Colon (tissue), 2 donors: ENCODE data around the gene EMP2.
"Not testable (repeated sequence)": the region's sequence is repeated elsewhere in the genome, so short reads cannot be mapped to it uniquely, and the experiment has no call there.

Source experiments
- FAIRE-seq: peaks from 2 replicates; lab custom pipeline; 2012; peaks lifted over from hg19 to GRCh38; lab: Jason Lieb, UNC
- donor health status: control.
- donor health status: control.

The EMP2 gene, protein sequence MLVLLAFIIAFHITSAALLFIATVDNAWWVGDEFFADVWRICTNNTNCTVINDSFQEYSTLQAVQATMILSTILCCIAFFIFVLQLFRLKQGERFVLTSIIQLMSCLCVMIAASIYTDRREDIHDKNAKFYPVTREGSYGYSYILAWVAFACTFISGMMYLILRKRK

DNA sequence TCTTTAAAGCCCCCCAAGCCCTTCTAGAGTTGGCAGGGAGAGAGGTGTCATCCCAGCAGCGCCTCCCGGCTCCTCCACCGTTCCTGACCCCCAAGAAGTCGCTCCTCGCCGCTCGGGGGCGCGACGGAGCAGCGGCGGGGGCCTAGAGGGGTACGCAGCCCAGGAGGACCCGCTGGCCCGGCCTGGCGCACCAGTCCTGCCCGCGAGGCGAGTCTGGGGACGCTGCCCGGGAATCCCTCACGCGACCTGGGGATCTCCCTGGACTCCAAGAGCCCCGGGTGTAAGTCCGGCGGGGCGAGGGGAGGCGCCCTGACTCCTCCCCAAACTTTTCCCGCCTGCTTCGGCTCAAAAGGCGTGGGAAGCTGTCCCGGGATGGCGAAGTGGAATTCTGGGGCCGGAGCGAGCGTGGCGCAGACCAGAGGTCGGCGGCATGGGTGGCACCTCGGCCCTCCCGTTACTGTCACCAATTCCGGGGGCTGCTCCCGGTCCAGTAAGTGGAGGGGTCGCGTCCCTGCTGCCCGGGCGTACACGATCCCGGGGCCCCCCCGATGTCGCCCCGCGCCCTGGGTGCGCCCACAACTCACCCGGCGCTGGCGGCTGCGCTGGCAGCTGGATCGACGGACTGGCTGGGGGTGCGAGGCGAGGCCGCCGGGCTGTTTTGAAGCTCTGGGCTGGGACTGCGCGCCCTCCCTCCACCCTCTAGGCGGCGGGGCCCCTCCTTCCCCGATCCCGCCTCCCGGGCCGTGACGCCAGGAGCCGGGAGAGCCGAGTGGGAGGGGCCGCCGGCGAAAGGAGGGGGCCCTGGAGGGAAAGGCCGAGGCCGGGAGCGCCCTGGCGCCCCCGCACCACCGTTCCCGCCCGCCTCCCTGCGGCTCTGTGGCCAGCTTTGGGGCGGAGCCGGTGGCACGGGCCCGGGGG lies at the start of gene EMP2:
Gene EMP2, minus strand, starts transcription at position 634 of the 918 bp plus-strand sequence. CDS start 32,981 bp downstream, outside the sequence.
- no peak for FAIRE-seq

DNA sequence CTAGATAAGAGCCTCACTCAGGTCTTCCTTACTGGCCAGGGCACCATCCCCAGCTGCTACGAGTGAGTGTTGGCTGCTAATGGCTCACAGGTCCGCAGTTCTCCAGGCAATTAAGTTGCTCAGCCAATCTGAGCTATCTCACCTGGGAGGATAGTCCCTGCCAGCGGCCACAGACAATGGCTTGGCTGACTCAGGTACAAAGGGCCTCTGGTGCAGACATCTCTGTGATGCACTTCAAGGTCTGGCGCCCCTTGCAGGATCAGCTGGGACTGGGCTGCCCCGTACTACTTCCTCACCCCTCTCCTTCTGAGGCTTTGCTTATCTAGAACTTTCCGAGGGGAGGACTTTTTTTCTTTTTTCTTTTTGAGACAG lies 49.2 kb upstream of the EMP2 start:
- no peak for FAIRE-seq

DNA sequence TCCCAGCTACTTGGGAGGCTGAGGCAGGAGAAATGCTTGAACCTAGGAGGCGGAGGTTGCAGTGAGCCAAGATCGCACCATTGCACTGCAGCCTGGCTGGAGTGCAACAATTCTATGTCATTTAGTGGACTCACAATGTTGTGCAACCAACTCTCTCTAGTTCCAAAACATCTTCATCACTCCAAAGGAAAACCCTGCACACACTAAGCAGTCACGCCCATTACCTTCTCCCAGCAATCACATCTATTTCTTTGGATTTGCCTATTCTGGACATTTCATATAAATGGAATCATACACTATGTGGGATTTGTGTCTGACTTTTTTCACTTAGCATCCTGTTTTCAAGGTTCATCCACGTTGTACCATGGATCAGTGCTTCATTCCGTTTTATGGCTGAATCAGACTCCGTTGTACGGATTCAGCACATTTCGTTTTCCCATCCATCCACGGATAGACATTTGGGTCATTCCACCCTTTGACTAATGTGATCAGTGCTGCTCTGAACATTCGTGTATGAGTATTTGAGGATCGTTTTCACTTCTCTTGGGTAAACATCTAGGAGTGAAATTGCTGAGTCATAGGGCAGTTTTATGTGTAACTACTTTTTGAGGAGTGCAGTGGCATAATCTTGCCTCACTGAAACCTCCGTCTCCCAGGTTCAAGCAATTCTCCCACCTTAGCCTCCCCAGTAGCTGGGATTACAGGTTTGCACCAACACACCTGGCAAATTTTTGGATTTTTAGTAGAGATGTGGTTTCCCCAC lies 45.4 kb upstream of the EMP2 start:
- FAIRE-seq: no peak

DNA sequence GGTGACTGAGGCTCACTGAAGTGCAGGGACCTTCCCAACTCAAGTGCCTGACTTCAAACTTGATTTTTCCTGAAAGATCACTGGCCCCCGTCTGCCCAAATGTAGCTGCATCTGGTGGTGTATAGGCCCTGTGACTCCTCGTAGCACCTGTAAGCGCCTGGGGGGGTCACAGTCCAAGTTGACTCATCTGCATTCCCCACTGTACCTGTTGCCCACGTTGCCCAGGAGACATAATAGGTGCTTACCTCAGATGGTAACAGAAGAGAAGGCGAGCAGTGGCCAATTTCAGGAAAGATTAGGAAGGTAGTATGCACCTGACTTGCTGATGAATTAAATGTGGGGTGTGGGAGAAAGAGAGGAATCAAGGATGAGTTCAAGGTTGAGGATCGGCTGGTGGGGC lies 44.1 kb upstream of the EMP2 start:
- no peak for FAIRE-seq

DNA sequence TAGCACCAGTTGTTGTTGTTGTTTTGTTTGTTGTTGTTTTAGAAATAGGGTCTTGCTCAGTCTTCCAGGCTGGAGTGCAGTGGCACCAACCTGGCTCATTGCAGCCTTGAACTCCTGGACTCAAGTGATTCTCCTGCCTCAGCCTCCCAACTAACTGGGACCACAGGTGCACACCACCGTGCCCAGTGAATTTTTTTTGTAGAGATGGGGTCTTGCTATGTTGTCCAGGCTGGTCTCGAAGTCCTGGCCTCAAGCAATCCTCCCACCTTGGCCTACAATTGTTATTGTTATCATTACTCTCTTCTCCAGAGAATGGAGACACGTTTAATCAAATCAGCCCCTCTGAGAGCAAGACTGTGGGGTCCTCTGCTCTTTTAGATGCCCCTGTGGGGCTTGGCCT lies 42.7 kb upstream of the EMP2 start:
- FAIRE-seq: no peak

DNA sequence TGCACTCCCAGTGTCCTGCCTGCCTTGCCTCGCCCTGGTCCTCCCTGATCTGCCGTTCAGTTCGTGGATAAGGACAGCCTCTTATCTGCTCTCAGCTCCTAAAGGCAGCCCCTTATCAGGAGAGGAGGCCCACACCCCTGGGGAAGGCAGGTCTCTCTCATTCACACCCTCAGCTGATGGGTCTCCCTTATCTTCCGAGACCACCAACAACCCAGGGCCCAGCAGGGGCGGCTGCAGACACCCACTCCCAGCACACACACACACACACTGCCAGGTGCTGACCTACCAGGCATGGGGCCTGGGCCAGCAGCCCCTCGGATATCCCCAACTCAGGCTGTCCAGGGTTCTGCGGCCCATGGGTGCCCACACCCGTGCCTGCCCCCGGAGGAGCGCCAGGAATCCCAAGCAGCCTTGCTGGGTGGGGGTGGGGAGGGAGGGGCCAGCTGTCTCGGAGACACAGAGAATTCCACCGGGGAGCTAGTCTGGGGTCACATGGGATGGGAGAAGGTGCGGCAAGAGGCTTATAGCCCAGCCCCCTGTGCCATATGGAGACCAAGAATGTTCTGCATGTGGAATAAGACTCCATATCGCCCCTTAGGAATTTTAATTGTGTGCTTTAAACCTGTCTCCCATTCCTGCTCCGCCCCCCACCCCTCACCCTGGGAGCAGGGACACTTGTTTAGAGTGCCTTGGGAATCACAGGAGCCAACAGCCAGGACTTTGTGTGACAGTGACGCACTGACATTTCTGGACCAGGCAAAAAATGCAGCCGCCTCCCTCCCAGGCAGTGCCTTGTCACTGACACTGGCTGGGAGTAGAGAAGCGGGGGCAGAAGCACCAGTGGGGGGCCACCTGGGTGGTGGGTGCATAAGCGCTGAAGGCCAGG lies 41.9 kb upstream of the EMP2 start:
- FAIRE-seq: no peak

DNA sequence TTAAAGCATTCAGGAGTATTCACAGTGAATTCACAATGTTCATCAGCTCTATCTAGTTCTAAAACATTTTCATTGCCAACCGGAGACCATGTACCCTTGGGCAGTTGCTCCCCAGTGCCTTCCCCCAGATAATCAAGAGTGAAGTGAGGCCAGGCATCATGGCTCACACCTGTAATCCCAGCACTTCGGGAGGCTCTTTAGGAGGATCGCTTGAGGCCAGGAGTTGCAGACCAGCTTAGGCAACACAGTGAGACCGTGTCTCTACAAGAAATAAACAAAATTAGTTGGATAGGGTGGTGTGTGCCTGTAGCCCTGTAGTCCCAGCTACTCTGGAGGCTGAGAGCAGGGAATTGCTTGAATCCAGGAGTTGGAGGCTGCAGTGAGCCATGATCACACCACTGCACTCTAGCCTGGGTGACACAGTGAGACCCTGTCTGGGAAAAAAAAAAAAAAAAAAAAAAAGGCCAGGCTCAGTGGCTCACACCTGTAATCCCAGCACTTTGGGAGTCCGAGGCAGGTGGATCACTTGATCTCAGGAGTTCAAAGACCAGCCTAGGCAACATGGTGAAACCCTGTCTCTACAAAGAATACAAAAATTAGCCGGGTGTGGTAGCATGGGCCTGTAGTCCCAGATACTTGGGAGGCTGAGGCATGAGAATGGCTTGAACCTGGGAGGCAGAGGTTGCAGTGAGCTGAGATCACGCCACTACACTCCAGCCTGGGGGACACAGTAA lies 41.0 kb upstream of the EMP2 start:
- not testable (repeated sequence) for FAIRE-seq

DNA sequence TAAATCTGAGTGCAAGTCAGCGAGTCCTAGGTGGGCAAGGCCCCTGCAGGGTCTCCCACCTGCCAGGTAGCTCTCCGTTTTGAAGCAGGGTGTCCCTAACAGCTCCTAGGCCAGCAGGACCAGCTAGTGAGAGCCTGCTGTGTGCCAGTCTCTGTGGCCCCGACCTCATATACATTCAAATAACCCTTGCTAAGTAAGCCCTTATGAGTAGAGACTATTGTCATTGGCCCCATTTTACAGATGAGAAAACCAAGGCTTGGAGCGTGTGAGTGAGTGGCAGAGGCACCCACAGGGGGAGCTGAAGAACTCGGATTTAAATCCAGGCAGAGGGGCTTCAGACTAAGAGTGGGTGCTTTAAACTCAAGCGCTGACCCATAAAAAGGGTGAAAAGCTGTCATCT lies 39.7 kb upstream of the EMP2 start:
- no peak for FAIRE-seq

DNA sequence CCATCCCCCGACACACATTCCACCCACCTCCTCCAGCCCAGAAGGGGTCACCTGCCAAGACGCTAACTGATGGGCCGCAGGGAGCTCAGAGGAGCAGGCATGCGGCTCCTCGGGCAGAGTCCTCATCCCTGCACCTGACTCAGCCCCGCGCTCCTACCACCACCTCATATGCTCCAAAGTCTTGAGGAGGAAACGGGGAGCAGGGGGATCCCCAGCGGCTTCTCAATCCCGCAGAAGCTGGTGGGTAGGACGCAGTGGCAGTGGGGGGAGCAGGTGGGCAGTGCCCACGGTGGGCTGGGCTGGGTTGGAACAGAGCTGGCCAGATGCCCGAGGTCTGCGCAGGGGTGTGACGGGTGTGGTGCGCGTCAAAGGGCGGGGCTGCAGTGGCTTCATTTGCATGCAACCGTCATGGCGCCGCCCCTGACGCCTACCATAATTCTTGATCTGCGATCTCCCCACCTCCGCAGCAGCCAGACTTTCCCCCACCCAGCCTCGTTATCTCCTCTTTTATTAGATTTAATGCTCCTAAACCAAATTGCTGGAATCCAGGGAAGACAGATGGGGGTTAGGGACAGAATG lies 39.0 kb upstream of the EMP2 start:
- FAIRE-seq: no peak

DNA sequence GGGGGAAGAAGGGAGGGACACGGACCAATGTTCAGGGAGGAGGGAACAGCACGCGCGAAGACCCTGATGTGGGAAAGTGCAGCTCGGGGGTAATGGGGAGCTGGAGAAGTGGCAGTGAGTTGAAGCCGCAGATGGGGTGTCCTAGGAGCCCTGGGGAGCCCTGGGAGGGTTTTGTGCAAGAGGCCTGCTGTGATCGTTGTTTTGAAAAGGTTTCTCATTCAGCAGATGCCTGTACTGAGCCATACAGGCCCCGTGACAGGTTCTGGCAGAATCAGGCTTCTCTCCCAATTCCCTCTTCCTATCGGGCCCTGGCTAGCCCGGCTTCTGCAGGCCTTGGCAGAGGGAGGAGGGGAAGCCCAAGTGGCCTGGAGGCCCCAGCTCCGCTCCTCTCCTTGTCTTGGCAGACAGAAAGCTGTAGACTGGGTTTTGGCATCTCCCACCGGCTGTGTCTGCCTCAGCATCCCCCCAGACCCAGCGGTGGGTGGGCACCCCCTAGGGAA lies 38.4 kb upstream of the EMP2 start:
- no peak for FAIRE-seq

DNA sequence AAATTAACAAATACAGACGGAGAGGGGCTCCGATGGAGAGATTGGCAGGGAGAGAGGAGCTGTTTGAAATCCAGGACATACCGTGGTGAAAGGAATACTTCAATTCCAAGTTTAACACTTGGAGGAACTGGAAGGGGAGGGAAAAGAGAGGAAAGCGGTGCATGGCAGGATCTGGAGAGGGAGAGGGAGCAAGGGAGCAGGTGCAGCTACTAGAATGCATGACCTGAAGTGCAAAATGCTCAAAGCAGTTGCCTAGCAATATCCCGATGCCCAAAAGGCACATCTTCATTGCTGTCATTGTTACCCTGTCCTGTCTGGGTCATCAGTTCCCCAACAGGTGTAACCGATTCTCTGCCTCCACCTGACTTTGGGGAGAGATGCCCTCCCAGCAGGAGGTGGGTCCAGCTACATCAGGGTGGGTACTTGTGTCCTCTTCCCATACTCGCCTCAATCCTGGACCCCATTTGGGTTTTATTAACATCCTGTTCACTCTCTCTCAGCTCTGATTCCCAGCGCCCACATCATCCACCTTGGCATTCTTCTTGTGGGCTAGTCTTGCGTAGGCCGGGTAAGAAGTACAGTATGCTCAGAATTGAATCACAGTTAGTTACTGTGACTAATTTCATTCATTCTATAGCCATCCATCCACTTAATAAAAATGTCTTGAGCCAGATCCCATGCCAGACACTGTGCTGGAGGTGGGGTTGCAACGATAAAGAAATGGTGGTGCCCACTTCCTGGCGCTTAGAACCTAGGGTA lies 37.4 kb upstream of the EMP2 start:
- no peak for FAIRE-seq

DNA sequence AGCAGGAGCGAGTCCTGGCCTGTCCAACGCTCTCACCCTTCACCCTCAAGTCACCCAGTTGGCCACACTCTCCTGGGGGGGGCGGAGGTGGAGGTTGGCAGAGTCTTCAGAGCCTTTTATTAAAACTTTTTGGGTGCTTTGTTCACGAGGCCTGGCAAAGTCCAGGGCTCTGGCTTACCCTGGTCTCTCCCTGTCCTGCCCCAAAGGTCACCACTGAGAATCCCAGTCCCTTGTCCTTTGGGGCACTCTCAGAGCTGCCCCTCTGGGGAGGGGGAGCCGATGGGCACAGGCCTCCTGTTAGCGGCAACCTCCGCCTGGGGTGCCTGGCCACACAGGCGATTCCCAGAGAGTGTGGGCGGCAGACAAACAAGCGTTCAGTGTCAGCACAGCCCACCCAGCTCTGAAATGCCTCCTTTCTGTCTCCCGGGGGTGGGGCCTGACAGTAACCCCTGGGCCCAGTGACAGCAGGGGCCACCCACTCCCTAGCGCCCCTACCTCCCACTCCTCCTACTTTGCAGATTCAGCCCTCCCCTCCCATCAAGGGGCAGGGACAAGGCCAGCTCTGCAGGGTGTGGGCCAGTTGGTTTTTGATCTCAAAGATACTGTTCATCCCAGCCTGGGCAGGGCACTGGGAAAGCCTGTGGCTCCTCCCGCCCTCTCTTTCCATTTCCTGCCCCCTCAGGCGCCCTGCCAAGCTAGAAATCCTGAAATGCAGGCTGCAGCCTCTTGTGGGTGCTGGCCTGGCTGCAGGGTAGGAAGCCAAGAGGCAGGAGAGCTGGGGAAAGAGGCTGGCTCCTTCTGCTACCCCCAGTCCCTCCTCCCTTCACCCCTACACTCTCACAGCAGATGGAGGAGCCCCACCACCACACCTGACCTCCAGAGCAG lies 36.6 kb upstream of the EMP2 start:
- FAIRE-seq: no peak

DNA sequence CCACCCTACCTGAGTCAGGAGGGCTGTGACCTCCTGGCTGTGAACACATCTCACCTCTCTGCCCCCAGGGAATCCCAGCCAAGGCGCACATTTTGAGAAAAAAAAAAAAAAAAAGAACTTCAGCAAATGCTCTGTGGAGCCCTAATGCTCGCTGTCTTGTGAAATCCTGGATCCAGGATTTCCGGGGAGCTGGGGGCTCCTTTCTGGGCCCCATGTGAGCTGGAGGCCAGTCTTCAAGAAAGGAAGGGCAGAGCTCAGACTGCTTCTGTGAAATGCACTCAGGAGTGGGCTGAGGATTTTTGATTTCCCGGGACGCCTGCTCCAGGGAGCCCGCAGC lies 36.0 kb upstream of the EMP2 start:
- FAIRE-seq: no peak

DNA sequence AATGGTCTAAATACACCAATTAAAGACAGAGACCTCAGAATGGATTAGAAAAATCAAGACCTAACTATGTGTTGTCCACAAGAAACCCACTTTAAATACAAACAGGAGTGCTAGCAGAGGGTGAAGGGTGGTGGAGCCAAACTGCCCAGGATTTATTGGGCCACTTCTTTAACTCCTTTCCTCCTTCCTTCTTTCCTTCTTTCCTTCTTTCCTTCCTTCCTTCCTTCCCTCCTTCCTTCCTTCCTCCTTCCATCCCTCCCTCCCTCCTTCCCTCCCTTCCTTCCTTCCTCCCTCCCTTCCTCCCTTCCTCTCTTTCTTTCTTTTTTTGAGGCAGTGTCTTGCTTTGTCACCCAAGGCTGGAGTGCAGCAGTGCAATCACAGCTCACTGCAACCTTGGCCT lies 34.3 kb upstream of the EMP2 start:
- FAIRE-seq: no peak

DNA sequence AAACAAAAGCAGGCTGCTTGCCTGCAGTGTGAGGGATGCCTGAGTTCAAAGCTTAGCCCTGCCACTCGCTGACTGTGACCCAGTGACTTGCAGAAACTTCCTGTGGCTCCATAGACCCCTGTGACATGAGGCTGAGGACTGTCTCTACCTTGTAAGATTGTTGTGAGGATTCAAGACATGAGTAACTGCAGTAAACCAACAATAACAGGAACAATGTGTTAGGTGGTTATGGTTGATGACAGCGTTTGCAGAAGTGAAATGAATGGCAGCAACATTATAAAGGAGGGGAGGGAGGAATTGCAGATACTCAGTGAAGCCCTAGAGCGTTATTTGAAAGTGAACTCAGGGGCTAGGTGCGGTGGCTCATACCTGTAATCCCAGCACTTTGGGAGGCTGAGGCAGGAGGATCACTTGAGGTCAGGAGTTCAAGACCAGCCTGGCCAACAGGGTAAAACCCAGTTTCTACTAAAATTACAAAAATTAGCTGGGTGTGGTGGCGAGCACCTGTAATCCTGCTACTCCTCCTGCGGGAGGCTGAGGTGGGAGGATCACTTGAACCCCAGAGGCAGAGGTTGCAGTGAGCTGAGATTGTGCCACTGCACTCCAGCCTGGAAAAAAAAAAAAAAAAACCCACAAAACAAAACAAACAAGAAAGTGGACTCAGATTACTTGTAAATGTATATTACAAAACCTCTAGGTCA lies 33.5 kb upstream of the EMP2 start:
- FAIRE-seq: no peak

DNA sequence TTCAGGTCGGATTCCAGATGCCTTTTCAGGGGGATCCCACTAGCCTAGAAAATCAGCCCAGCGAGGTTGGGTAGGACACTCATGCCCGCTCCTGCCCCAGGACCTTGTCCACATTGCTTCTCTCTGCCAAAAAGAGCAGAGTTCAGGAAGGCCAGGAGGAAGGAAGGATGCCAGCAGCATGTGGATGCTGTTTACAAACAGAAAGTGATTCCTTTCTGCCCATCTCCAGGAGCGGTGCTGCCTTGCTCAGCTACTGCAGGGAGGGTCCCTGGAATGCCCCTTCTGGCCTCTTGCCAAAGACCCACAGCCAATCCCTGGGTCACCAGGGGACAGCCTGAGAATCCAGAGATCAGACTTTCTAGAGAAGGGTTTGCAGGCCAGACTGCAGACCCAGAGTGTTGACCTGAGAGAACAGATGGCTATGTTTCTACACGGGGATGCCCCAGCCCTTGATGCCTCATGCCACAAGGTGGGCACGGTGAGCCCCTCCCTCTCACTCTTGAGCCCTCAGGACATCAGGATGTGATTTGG lies 32.3 kb upstream of the EMP2 start:
- no peak for FAIRE-seq

DNA sequence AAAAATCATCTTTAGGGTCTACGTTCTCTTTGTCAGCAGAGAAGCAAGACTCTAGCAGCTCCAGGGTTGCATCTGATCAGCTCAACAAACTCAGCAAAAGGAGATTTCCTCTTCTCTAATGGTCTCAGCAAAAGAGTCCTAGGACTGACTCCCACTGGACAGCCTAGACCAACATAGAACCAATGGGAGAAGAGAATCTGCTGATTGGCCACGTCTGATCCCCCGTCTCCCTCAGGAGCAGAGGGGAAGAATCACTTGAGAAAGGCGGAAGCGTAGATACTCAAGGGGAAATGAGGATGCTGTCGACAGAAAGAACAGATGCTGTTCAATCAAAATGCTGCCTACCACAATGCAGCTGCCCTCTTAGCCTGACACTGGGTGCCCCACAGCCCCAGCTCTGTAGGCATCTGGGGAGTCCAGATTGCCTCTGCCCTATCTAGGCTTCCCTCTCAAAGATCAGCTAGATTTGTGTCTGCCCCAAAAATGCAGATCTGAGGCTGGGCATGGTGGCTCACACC lies 31.5 kb upstream of the EMP2 start:
- FAIRE-seq: no peak
